Mesendoderm (in vitro differentiated cells): Measurements from ENCODE around the gene ENO1.

Source experiments
- DNase-seq: peaks from one replicate; pipeline ENCODE4 v3.0.0; 2013
- H2AK5ac ChIP-seq: 2 replicates; pipeline ENCODE4 v1.6.1; 2013; ENCODE audit warnings: low read length, inconsistent platforms
- H2BK120ac ChIP-seq: 2 replicates; pipeline ENCODE4 v1.6.1; 2013; ENCODE audit warnings: low read depth, mild to moderate bottlenecking, low read length, moderate library complexity, mixed read lengths
- H2BK15ac ChIP-seq: replicated peaks from 2 replicates; pipeline ENCODE4 v1.6.1; 2013; ENCODE audit warnings: low read depth, mild to moderate bottlenecking, moderate library complexity
- H2BK5ac ChIP-seq: 2 replicates; pipeline ENCODE4 v1.6.1; 2013; ENCODE audit warnings: low read length, inconsistent platforms
- H3K18ac ChIP-seq: 2 replicates; pipeline ENCODE4 v1.6.1; 2013; ENCODE audit warnings: mild to moderate bottlenecking, low read length, mixed read lengths
- H3K23ac ChIP-seq: one replicate; pipeline ENCODE4 v1.6.1; 2013; ENCODE audit warnings: low read length
- H3K27ac ChIP-seq: 2 replicates; pipeline ENCODE4 v1.5.1; 2013; ENCODE audit warnings: low read depth, mild to moderate bottlenecking, inconsistent platforms, low read length, moderate library complexity
- H3K27me3 ChIP-seq: 2 replicates; pipeline ENCODE4 v1.6.1; 2013; ENCODE audit warnings: low read length, control low read depth, mild to moderate bottlenecking, inconsistent platforms; ENCODE audit not compliant: insufficient read depth, poor library complexity
- H3K36me3 ChIP-seq: 2 replicates; pipeline ENCODE4 v1.6.1; 2013; ENCODE audit warnings: low read length, inconsistent platforms; ENCODE audit not compliant: control insufficient read depth, insufficient read depth
- H3K4ac ChIP-seq: one replicate; pipeline ENCODE4 v1.6.1; 2013; ENCODE audit warnings: low read depth, mild to moderate bottlenecking, low read length, moderate library complexity
- H3K4me1 ChIP-seq: 2 replicates; pipeline ENCODE4 v1.6.1; 2013; ENCODE audit warnings: low read depth, low read length, inconsistent platforms; ENCODE audit not compliant: control insufficient read depth
- H3K4me2 ChIP-seq: 2 replicates; pipeline ENCODE4 v1.6.1; 2013; ENCODE audit warnings: low read length
- H3K4me3 ChIP-seq: 2 replicates; pipeline ENCODE4 v1.5.1; 2013; ENCODE audit warnings: mild to moderate bottlenecking, low read length
- H3K56ac ChIP-seq: one replicate; pipeline ENCODE4 v1.6.1; 2013; ENCODE audit warnings: low read length
- H3K79me1 ChIP-seq: 2 replicates; pipeline ENCODE4 v1.6.1; 2013; ENCODE audit warnings: low read length, inconsistent platforms
- H3K79me2 ChIP-seq: 2 replicates; pipeline ENCODE4 v1.6.1; 2013; ENCODE audit warnings: mild to moderate bottlenecking, low read length; ENCODE audit not compliant: control insufficient read depth, insufficient read depth
- H3K9ac ChIP-seq: 2 replicates; pipeline ENCODE4 v1.6.1; 2013; ENCODE audit warnings: low read length, inconsistent platforms
- H4K5ac ChIP-seq: one replicate; pipeline ENCODE4 v1.6.1; 2013; ENCODE audit warnings: low read length
- H4K8ac ChIP-seq: one replicate; pipeline ENCODE4 v1.6.1; 2013; ENCODE audit warnings: low read depth, mild to moderate bottlenecking, control low read depth, low read length, moderate library complexity
- WGBS: extraction: QIAGEN DNeasy Blood & Tissue Kit; methylation state at CpG from one replicate; pipeline ENCODE4 v1.1.7; 2013; ENCODE audit warnings: low lambda C conversion rate, missing lambda C conversion rate; ENCODE audit not compliant: insufficient coverage; ENCODE audit errors: extremely low coverage; 5-methylcytosine and 5-hydroxymethylcytosine counted together

The ENO1 gene

GRCh38 chr1:8858112-8858668 lies 20.3 kb downstream of the ENO1 start:
- Histone ChIP-seq H3K23ac (no peak overlapping the region), H3K4me2 (no peak overlapping the region), H3K4me1 (no peaks in the 10 kb centered on the region), H3K9ac (no peak overlapping the region), H2BK5ac (no peak overlapping the region), H3K27ac (peak overlapping the region; percentile 9), H3K18ac (no peak overlapping the region), H4K8ac (no peak overlapping the region), H3K56ac (no peak overlapping the region), H3K4me3 (no peak overlapping the region), H2BK15ac (no peak overlapping the region), H3K27me3 (no peaks in the 10 kb centered on the region), H4K5ac (no peak overlapping the region), H2BK120ac (no peak overlapping the region), H3K79me1 (peaks cover 3% of the 10 kb centered on the region), H3K79me2 (no peaks in the 10 kb centered on the region), H2AK5ac (no peak overlapping the region), H3K4ac (no peak overlapping the region), H3K36me3 (peaks cover 31% of the 10 kb centered on the region)
- DNase-seq, result peak; percentile 82
- WGBS, result no CpG with 5 or more reads among the region's 2 CpGs

GRCh38 chr1:8856689-8857412 lies 21.6 kb downstream of the ENO1 start:
- no peak overlapping the region for H2BK120ac ChIP-seq
- H3K4ac ChIP-seq, result no peak overlapping the region
- no peak overlapping the region for H3K27ac ChIP-seq
- H4K8ac ChIP-seq, result no peak overlapping the region
- H2BK5ac ChIP-seq, result no peak overlapping the region
- H3K23ac ChIP-seq, result no peak overlapping the region
- no peak overlapping the region for H3K56ac ChIP-seq
- no peaks in the 10 kb centered on the region for H3K27me3 ChIP-seq
- H2AK5ac ChIP-seq, result no peak overlapping the region
- H4K5ac ChIP-seq, result no peak overlapping the region
- WGBS, result no CpG with 5 or more reads among the region's 14 CpGs
- no peak overlapping the region for H2BK15ac ChIP-seq
- H3K79me1 ChIP-seq, result no peaks in the 10 kb centered on the region
- H3K4me1 ChIP-seq, result no peaks in the 10 kb centered on the region
- no peaks in the 10 kb centered on the region for H3K79me2 ChIP-seq
- no peak overlapping the region for H3K4me2 ChIP-seq
- peaks cover 21% of the 10 kb centered on the region for H3K36me3 ChIP-seq
- H3K4me3 ChIP-seq, result no peak overlapping the region
- no peak for DNase-seq
- no peak overlapping the region for H3K18ac ChIP-seq
- no peak overlapping the region for H3K9ac ChIP-seq

GRCh38 chr1:8854240-8854639 lies 24.2 kb downstream of the ENO1 start:
- H4K5ac ChIP-seq, result no peak overlapping the region
- DNase-seq, result no peak
- H3K9ac ChIP-seq, result no peak overlapping the region
- H3K79me2 ChIP-seq, result no peaks in the 10 kb centered on the region
- H3K4me3 ChIP-seq, result no peak overlapping the region
- H2BK5ac ChIP-seq, result no peak overlapping the region
- H3K4ac ChIP-seq, result no peak overlapping the region
- H3K23ac ChIP-seq, result no peak overlapping the region
- no peak overlapping the region for H3K4me2 ChIP-seq
- H3K56ac ChIP-seq, result no peak overlapping the region
- H2BK120ac ChIP-seq, result no peak overlapping the region
- H3K79me1 ChIP-seq, result no peaks in the 10 kb centered on the region
- H2BK15ac ChIP-seq, result no peak overlapping the region
- H3K4me1 ChIP-seq, result no peaks in the 10 kb centered on the region
- H3K36me3 ChIP-seq, result peaks cover 5% of the 10 kb centered on the region
- no peak overlapping the region for H3K27ac ChIP-seq
- no peaks in the 10 kb centered on the region for H3K27me3 ChIP-seq
- WGBS, result no CpG with 5 or more reads among the region's 7 CpGs
- no peak overlapping the region for H2AK5ac ChIP-seq
- no peak overlapping the region for H3K18ac ChIP-seq
- no peak overlapping the region for H4K8ac ChIP-seq

GRCh38 chr1:8851060-8851459 lies 27.4 kb downstream of the ENO1 start:
- Histone ChIP-seq H2BK120ac (no peak overlapping the region), H2BK15ac (no peak overlapping the region), H3K4me3 (no peak overlapping the region), H3K4me1 (no peaks in the 10 kb centered on the region), H3K27me3 (no peaks in the 10 kb centered on the region), H3K9ac (no peak overlapping the region), H3K18ac (no peak overlapping the region), H3K4me2 (no peak overlapping the region), H3K27ac (no peak overlapping the region), H3K4ac (no peak overlapping the region), H2BK5ac (no peak overlapping the region), H3K36me3 (no peaks in the 10 kb centered on the region), H3K79me1 (no peaks in the 10 kb centered on the region), H4K5ac (no peak overlapping the region), H4K8ac (no peak overlapping the region), H3K56ac (no peak overlapping the region), H2AK5ac (no peak overlapping the region), H3K79me2 (no peaks in the 10 kb centered on the region), H3K23ac (no peak overlapping the region)
- DNase-seq, result no peak
- no CpG with 5 or more reads among the region's 5 CpGs for WGBS

GRCh38 chr1:8848663-8849386 lies 29.7 kb downstream of the ENO1 start:
- no peaks in the 10 kb centered on the region for H3K27me3 ChIP-seq
- H3K79me2 ChIP-seq, result no peaks in the 10 kb centered on the region
- H3K4me1 ChIP-seq, result no peaks in the 10 kb centered on the region
- DNase-seq, result peak; percentile 88
- no peak overlapping the region for H2BK15ac ChIP-seq
- no peak overlapping the region for H2AK5ac ChIP-seq
- no CpG with 5 or more reads among the region's 19 CpGs for WGBS
- H3K18ac ChIP-seq, result no peak overlapping the region
- no peak overlapping the region for H3K23ac ChIP-seq
- H4K8ac ChIP-seq, result no peak overlapping the region
- no peak overlapping the region for H3K4me2 ChIP-seq
- no peak overlapping the region for H2BK5ac ChIP-seq
- H3K4me3 ChIP-seq, result no peak overlapping the region
- H2BK120ac ChIP-seq, result no peak overlapping the region
- H3K27ac ChIP-seq, result no peak overlapping the region
- no peaks in the 10 kb centered on the region for H3K36me3 ChIP-seq
- no peak overlapping the region for H4K5ac ChIP-seq
- H3K4ac ChIP-seq, result no peak overlapping the region
- H3K56ac ChIP-seq, result no peak overlapping the region
- no peak overlapping the region for H3K9ac ChIP-seq
- H3K79me1 ChIP-seq, result no peaks in the 10 kb centered on the region
